HG02759 (cell line): ENCODE measurements around the gene RAB11FIP3.

Source experiments
- ATAC-seq: cut with Tn5 transposase; IDR thresholded peaks from one replicate; pipeline ENCODE4 v1.9.1; 2021; ENCODE audit warnings: mild to moderate bottlenecking, moderate library complexity; ENCODE audit not compliant: unreplicated experiment

RAB11FIP3 gene

DNA sequence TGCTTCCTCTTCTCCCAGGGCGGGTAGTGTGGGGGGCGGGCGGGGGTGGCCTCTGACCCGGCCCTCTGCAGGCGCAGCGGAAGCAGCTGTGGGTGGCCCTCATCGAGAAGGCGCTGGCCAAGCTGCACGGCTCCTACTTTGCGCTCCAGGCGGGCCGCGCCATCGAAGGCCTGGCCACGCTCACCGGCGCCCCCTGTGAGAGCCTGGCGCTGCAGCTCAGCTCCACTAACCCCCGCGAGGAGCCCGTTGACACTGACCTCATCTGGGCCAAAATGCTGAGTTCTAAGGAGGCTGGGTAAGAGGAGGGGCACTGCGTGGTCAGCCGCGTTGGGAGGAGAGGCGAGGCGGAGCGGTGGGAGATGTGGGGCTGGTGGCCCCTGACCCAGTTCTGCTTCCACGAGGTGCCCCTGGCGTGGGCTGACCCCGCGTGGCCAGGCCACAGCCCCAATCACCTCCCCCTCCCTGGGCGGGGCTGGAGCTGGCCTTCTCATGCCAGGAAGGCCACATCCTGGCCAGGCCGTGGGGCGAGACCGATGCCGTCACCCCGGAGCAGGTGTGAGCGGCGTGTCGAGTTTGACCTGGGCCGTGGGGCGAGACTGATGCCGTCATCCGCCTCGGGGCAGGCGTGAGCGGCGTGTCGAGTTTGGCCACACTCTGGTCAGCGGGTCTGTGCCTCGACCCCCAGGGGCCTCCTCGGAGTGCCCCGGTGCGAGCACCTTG, 124.3 kb downstream of the RAB11FIP3 start:
- ATAC-seq, result no peak

DNA sequence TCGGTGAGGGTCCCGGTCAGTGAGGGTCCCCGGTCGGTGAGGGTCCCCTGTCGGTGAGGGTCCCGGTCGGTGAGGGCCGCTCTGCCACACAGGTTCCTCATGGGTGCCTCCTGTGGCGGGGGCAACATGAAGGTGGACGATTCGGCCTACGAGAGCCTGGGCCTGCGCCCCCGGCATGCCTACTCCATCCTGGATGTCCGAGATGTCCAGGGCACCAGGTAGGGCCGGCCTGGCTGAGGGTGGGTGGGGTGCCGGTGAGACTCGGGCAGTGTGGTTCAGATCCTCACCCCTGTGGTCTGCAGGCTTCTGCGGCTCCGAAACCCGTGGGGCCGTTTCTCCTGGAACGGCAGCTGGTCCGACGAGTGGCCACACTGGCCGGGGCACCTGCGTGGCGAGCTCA, 125.8 kb downstream of the RAB11FIP3 start:
- no peak for ATAC-seq

DNA sequence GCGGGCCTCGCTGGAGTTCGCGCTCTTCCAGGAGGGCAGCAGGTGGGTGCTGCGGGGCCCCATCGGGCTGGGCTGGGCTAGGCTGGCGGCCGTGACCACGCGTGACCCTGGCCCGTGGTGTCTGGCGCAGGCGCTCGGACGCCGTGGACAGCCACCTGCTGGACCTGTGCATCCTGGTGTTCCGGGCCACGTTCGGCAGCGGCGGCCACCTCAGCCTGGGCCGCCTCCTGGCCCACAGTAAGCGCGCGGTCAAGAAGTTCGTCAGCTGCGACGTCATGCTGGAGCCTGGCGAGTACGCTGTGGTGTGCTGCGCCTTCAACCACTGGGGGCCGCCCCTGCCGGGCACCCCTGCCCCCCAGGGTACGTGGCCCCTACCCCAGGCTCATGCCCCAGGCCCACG, 126.7 kb downstream of the RAB11FIP3 start:
- no peak for ATAC-seq

DNA sequence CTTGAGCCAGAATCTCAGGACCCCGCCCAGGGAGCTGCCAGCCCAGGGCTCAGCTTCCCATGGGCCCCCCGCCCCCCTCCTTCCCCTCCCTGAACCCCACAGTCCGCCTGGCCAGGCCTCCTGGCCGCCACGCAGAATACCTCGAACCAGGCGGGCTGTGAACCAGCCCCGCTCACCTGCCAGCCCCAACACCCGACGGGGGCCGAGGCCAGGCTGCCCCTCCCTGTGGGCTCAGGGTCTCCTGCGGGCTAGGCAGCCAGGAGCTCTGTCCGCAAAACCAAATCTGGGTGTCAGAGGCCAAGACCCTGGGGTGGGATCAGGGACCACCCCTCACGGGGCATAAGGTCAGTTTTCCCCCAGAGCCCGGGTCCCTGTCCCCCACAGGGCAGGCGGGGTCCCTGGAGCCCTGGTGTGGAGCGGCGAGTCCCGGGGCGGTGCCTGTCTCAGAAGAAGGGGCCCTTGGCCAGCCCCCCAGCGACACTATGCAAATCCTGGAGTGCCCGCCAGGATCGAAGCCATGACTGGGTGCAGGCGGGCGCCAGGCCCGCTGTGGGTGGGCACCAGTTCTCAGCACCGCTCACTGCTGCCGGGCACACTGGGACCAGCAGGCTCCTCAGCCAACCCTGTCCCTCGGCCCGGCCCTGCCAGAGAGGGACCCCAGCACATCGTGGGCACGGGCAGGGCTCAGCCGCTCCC, 128.3 kb downstream of the RAB11FIP3 start:
- ATAC-seq, result no peak

DNA sequence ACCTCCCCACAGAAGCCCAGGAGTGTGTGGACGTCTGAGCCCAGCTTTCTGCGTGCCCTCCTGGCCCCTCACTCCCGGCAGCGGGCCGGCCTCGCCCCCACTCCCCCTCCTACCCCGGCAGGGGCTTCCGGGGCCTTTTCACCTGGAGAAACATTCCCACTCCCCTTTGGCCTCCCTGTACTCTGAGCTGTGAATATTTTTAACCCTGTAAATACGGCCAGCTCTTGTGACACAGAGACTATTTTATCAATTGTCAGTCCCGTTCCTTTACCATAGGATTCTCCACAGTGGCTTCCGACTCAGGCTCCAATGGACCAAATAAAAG, 128.8 kb downstream of the RAB11FIP3 start:
- ATAC-seq, result no peak

DNA sequence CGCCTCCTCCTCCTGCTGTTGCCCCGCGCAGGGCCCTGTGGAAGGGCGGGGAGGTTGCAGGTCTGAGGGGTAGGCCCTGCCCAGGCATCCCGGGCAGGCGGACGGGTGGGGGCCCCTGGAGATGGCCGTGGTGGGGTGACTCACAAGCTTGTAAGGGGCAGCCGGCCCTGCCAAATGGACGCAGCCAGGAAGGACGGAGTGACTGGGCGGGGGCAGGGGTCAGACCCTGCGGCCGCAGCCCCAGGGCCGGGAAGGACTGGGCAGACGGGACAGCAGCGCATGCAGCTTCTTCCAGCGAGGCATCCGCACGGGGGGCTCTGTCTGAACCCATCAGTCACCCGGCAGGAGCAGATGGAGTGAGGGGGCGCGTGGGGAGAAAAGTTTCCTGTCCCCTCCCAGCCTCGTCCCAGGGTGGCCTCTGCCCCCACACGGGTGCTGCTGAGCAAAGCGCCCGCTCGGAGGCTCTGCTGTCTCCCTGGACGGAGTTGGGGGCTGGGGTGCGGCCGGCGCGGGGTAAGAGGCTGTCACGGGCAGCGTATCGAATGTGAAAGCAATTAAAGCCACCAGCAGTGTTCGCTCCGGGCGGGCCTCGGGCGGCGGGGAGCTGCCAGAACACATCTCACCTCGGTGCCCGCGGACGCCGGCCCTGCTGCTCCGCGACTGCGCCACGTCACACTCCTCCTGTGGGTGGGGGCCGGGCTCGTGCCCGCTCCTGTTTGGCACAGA, 129.4 kb downstream of the RAB11FIP3 start:
- ATAC-seq, result no peak

DNA sequence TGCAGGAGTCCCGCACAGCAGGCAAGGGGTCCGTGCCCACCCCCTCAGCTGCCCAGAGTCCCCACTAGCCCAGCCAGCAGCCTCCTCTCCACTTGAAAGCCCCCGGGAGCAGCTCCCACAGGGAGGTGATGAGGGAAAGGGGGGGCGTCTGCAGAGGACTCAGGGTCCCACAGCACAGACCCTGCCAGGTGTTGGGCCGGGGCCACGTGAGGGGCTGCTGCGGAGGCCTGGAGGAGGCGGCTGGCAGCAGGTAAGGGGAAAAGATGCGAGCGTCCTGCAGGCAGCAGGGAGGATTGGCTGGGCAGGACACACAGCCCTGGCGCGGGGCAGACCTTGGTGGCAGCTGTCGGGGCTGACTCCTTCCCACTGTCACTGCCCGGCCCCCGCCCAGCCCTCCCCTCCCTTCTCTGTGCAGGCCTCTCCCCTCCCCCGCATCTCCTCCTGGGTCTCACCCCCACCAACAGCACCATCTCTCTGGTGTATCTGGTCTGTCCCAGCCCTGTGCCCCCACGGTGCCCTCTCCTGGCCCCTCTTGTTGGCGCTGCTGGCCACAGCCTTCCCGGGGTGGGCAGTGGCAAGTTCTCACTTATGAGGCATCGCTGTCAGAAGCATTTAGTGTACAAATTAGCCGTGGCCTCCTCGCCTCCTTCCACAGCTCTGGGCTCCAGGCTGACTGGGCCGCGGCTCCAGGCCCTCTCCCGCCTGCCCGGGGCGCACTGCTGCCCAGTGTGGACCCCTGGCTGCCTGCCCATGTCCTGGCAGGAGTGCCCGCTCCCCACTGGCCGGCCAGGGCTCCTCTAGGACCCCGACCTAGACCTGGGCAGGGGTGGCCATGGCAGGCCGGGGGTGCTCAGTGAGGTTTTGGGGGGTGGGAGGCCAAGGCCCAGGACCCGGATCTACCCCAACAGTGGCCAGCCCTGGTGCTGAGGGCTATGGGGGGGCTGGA, 130.4 kb downstream of the RAB11FIP3 start:
- ATAC-seq, result no peak

DNA sequence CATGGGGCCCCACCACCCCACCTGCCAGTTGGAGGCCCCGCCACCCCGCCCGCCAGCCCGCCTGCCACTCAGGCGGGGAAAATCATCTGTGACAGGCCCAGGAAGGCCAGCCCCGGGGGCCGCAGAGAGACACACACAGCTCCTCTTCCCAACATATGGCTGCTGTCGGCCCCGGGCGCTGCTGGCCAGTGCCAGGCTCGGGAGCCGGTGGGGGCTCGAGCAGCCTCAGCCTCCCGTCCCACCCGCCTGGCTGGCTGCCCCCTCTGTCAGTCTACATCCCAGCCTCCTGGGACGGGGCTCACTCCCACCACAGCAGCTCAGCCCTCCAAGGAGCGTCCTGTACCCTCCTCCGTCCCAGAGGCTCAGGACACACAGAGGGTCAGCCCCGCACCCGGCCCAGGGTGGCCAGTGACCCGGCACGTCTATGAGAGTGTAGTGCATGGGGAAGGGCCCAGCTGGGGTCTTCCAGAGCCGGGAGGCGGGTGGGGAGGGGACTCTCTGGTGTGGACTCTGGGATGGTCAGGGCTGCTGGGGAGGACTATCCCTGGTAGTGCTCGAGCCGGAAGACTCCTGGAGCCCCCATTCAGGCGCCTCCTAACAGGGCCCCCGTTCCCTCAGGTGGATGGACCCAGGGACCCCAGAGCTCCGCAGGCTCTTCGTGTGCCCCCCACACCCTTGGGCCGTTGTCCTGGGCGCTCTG, 131.2 kb downstream of the RAB11FIP3 start:
- ATAC-seq, result no peak

DNA sequence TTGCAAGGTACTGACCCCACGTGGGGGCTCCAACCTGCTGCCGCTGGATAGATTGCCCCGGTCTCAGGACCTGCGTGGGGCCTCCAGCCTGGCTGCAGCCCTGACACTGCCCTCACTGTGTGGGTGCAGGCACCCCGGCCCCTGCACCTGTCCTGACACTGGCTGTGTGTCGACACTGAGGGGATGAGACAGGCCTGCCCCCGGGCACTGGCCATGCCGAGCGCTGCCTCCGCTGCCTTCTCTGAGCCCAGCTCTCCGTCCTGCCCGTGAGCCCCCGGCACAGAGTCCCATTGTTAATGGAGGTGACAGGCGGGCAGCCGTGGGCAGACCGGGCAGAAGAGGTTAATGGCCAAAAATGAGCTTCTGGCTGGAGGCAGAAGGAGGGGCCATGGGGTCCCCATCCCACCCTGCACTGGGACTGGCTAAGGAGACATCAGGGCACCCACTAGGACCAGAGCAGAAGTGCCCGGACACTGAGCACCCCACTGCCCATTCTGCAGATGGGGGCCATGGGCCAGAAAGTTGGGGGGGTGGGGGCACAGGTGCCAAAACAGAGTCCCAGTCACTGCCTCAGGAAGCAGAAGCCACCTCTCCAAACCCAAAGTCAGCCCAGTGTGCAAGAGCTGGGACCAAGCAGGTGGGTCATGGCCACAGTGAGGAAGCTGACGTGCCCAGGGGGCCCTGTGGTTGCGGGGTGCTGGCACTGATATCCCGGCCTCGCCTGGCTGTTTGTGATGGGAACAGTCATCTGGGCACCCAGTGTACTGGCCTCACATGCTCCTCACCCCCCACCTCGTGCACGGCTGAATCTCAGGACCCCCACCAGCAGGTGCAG, 132.2 kb downstream of the RAB11FIP3 start:
- ATAC-seq, result no peak

DNA sequence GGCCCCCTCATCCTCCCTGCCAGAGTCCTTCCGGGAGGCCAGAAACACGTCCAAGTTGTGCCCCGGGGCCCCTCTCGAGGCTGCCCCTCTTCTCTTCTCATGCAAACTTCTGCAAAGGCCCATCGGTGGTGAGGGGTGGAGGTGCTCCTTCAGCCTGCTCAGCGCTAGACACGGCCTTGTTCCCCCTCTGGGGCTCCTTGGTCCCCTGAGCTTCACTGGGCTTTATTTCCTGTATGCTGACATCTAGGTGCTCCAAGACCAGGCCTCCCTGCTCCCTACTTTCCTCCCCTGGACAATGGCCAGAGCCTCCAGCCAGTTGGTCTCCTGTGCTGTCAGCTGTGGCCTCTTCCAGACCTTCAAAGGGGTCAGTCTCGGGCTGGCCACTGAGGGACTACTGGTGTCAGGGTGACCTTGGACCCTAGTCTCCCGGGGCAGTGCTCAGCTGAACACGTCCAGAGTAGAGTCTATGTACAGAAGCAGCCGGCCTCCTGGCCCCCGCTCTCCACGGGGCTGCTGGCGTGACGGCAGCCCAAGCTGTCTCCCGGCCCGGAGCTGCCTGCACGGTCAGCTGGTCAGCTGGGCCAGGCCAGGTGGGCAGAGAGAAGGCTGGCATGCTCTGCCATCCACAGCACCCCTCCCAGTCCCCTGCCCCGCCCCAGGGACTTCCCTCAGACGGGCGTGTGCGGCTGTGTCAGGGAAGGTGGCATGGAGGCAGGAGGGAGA, 133.0 kb downstream of the RAB11FIP3 start:
- ATAC-seq, result no peak

DNA sequence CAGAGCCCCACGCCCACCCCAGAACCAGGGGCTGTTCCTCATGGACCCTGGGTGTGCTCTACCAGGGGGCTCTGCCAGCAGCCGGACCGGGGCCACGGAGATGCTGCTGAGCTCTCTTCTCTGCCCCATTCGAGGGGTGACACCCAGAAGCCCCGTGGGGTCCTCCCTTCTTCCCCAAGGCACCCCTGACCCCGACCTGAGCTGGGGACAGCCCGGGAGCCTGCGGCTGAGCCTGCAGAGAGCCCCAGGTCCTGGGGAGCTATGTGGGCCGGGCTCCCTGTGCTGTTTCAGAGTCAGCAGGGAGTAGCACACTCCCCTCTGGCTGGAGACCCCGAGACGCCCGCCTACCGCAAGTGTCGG, 133.6 kb downstream of the RAB11FIP3 start:
- ATAC-seq, result no peak

DNA sequence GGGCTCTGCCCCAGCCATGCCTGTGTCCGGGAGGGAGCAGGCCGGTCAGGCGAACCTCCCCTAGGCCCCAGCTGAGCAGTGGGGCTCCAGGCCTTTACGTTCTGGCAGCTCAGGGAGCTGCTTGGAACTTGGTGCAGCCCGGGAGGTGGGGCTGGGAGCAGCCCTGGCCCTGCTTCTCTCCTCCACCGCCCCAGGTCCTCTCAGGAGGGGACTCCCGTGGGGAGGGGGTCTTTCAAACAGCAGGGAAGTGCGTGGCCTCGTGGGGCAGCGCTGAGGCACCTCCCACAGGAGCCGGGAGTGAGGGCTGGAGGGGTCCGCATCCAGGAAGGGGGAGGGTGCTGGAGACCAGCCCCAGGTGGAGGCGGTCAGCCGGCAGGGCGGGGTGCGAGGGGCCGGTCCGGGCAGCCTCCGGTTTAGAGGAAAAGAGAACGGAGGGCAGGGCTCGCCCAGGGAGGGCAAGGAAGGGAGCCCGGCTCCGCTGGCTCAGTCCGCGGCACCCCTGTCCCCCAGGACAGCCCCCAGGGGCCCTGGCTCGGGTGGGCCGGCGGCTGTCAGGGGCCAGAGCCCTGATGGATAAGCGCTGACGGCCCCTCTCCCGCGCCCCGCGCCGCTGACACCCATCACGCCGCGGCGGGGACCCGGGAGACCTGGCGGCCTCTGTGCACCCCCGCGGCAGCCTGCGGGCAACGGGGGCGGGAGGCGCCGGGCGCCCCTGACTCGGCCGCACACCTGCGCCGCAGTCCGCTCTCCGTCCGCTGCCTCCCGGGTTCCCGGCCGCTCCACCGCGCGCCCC, 134.2 kb downstream of the RAB11FIP3 start:
- ATAC-seq, result no peak

DNA sequence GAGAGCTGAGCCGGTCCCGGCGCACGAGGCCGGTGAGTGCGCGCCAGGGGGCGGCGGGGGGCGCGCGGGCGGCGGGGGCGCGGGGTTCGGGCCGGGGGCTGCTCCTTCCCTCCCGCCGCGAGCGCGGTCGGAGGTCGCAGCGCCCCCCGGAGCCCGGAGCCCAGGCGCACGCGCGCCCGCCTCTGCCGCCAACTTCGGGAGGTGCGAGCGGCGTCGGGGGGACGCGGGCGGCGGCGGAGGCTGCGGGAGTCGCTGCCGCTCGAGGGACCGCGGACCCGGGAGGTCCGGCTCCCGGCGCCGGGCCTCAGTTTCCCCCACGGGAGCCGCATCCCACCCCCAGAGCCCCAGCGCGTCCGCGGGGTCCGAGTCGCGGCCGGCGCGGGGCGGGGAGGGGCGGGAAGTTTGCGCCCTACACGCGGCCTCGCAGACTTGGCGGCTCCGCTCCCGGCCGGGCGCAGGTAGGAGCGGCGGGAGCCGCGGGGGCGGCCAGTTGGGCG, 134.8 kb downstream of the RAB11FIP3 start, which contains the start of gene PRR35:
Gene PRR35, plus strand, starts transcription at position 191 of the 497 bp plus-strand sequence. CDS start 2,901 bp downstream, outside the sequence.
- ATAC-seq, result no peak

DNA sequence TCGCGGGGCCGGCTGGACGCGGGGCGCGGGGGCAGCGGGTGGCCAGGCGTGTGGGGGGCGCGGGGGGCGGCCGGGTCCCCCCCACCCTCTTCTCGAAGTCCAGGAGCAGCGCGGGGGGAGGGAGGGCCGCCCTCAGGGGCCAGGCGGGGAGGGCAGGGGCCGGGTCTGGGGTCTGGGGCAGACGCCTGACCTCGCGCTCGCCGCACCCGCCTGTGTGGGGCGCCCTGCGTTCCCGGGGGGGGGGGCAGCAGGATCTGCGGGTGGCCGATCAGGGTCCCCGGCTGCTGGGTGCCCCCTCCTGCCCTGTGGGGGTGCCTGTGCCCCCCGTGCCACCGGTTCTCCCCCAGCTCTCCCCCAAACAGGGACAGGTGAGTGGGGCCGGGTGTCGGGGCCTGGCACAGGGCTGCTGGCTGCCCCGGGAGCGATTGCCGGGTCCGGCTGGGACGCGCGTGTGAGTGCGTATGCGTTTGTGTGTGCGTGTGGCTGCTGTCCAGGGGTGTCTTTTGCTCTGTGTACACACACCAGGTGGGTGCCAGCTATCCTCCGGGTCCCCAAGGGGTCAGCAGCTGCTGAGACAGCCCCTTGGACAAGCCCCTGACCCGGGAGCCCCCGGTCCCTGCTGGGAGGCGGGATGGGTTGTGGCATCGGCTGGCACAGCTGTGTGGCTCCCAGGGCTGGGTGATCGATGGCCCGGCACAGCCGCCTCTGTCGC, 135.4 kb downstream of the RAB11FIP3 start:
- no peak for ATAC-seq

DNA sequence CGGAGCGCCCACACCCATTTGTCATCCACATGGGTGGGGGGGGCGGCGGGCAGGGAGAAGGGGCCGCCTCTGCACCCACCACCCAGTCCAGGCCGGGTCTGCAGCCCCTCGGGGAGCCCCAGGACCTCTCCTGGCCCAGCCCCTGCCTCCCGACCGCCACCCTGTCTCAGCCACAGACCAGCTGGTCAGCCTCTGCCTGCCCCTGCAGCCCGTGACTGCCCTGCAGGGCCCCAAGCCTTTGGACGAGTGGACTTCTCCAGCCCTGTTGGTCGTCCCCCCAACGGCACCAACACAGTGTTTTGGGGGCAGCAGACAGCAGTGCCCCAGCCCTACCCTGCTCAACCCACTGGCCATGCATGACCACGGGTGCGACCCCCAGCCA, 136.0 kb downstream of the RAB11FIP3 start:
- no peak for ATAC-seq

DNA sequence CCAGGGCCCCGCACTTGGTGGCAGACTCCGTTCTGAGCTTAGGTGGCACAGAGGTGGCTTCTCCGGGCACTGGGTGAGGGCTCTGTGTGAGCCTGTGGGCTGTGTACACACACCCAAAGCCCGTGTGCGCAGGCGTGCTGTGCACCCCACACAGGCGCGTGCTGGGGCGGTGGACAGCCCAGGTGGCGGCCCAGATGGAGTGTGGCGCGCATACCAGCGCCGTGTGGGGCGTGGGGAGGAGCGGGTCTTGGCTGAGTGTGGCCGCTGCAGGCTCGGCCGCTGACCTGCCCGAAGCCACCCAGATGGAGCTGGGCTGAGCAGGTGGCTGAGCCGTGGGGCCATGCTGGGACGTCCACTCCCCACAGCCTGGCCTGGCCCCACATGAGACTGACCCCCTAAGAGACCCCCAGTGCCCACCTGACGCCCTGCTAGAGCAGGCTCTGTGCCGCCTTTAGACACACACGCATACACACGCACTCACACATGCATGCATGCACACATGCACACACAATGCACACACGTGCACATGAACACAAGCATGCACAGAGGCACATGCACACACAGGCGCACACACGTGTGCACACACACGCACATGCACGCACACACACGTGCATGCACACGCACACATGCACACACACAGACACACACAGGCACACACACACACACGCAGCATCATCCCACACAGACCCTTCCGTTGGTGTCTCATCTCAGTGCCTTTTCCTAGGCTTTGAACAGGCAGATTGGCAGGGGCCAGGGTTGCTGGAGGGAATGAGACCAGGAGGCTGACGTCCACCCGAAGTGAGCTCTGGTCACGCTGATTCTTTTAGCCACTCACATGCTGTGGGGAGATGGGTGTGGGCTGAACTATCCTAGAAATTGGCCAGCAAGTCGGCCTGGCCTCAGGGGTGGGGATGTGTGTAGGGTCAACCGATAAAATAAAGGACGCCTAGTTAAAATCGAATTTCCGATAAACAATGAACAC, 136.8 kb downstream of the RAB11FIP3 start:
- no peak for ATAC-seq
